C1 segment of cervical spinal cord (tissue), 14 donors: ENCODE results near the gene LRFN4.
A peak's percentile ranks its signal among the peaks of the same experiment; 100 is the strongest.

Experiments
- DNase-seq, 14 donors: peaks; one replicate each; lab custom pipeline; 2025; lab: John Stamatoyannopoulos, UW

The LRFN4 gene

DNA sequence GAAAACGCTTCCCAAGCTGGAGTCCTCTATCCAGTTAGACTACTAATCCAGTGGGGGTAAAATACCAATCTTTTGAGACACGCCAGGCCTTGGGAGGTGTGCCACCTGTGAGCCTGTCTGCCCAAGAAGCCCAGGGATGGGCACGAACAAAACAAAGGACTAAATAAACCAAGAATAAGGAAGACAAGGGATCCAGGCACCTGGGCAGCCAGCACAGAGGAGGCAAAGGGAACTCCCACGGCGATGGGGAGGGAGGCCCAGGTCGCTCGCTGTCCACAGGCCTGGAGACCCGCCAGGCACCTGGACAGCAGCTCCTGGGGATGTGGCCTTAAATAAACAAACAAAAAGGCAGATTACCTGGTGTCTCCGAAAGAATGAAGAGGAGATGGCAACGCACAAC is 31.4 kb downstream of the LRFN4 start:
- DNase-seq = no peak

DNA sequence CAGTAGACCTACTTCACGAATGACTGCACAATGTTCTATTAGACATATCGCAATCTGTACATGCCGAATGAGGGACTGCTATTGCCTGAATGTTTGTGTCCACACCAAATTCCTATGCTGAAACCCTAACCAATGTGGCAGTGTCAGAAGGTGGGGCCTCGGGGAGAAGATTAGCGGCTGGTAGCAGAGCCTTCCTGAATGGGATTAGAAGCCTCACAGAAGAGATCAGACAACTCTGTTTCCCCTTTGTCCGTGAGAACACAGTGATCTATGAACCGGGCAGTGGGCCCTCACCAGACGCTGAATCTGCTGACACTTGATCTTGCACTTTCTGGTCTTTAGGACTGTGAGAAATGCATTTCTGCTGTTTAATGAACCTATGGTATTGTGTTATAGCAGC is 33.1 kb downstream of the LRFN4 start:
- no peak for DNase-seq

DNA sequence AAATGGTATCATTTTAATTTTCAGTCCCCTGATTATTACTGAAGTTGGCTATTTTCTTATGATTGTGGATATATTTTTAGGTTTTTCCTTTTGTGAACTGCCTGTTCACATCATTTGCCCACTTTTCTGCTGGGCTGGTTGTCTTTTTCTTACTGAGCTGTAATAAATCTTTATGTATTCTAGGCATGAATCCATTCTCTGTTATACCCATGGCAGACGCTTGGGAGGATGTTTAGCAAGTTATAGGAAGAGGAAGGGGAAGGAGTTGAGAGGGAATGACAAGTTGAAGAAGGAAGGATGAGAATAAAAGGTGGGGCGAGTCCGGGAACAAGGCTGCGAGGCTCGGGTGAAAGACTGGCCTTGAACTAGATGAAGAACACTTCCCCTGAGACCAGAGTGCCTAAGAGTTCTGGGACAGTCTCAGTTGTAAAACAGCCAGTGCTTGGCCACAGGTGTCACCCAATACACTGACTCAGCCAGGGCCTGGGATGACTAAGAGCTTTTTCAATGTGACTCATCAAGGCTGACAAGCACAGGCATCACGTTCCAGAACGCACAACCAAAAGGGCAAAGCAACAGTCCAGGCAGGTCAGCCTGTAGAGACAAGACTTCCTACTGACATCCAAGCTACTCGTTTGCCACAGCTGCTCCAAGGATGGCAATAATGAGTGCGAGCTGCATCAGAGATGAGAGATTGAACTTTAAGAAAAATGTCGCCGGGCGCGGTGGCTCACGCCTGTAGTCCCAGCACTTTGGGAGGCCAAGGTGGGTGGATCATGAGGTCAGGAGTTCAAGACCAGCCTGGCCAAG is 35.2 kb downstream of the LRFN4 start:
- DNase-seq = peak in 1 of 14 donors; percentile 29

DNA sequence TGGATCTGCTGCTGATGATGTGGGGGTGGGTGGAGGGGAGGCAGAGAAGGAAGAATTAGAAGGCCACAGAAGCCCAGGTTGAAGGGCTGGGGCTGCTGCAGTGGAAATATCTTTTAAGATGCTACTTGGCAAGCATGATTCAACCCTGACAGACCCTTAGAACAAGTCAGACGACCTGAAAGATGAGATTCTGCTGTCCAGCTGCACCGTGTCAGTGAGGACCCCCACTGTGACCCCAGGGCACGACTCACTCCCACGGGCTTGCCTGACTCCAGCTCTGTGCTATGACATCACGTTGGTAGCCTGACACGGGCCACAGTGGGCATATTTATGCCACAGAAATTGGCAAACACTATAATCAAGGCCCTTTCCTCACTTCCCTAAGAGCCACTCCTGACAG is 36.0 kb downstream of the LRFN4 start:
- no peak for DNase-seq

DNA sequence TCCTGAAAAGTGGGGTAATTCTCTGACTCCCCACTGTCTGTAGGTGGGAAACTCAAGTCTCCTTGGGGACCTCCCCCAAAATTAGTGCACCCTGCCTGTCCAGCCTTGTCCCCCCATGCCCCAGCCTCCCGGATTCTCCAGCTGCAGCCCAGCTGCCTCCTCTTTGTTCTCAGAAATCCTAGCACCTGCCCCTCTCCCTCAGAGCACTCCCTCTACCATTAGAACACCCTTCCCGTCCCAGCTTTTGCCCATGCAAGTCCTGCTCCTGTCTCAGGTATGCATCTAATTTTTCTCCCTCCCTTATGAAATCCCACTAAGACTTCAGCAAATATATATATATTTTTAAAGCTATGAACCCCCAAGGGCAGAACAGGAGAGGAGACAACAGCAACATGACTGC is 37.3 kb downstream of the LRFN4 start:
- DNase-seq = no peak

DNA sequence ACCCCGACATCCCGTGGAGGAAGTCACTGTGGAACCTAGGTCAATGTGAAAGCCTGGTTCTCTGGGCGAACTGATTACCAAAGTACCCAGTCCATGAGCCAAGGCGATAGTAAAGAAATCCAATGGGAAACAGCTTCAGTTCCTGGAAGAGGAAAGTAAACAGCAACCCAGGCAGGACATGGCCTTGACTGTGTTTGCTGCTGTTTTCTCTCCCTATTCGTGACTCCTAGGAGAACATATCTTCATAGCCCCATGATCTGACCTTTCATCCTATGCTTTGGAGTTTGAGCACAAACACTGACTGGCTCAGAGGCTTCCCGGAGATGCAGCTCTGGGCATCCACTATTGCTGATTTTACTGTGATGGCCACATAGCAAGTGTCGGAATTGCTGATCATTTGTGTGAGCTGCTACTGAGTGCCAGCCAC is 45.1 kb downstream of the LRFN4 start:
- no peak for DNase-seq

DNA sequence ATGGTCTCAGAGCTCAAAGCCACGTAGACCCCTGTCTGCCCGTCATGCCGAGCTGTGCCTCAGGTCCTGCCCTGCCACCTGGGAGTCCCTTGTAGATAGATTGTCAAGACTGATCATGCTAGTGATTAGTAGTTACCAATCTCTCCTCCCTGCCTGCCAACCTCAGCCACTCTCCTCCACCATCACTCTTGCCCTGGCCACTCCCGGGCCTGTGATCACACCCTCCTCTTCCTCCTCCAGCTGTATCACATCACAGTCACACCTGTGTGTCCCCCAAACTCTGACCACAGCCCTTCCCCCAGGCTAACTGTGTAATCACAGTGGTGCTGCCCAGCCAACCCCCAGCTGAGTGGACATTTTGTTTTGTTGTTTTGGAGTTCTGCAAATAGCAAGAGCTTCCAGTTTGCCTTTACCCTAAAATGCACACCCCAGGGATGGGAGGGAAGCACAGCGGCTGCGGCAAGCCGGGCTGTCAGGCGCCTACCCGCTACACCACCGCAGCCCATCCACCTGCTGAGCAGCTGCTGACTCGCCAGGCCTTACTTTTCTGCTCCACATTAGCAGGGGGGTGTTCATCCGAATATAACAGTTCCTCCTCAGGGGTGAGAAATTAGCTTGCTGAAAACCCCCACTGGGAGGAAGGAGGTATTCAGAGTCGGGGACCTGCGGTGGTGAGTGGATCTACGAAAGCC is 45.8 kb downstream of the LRFN4 start:
- DNase-seq = no peak

DNA sequence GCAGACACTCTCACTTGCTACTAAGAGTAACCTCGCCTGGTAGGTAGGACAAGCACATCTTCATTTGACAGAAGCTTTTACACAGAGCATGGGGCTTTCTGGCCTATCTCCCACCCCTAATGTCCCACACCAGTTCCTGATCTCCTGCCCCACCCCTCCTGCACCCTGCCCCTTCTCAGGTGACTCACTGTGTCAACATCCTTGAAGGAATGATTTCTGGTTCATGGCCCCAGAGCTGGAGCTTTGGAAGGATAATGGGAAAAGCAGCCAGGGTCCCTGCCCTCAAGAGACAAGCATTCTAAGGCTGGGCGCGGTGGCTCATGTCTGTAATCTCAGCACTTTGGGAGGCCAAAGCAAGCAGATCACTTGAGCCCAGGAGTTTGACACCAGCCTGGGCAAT is 47.2 kb downstream of the LRFN4 start:
- DNase-seq = no peak

DNA sequence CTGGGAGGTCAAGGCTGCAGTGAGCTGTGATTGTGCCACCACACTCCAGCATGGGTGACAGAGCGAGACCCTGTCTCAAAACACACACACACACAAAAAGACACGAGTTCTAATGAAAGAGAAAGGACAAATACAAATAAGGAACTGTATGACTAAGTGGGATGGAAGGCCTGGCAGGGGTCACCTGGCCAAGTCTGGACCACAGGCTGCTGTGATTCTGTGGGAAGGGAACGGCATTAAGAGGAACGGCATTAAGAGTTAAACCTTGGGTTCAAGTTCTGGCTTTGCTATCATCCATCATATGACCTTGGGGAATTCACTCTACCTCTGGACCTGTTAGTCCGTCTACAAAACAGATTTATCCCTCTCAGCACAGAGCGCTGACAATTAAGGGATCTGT is 47.7 kb downstream of the LRFN4 start:
- DNase-seq = no peak

DNA sequence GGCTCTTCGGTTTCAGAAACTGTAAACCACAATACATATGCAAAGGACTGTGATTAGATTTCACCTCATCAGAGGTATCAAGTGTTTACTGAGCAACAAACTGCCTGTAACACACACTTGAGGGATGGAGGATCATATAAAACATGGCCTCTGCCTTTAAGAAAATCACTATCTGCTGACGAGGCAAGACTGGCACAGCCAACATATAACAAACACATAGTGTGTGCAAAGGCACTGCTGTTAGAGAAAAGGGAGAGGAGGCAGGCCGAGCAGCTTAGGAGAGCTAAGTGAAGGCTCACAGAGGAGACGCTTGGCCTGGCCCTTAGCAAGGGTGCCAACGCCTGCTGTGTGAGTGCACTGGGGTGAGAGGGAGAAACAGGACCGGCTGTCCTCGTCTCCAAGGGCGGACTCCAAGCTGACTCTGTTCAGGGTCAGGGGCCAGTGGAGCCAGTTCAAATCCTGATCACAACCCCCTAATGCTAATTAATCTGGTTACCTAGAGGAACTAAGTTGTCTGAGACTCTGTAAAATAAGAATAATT is 48.2 kb downstream of the LRFN4 start:
- peak in 1 of 14 donors; percentile 39 for DNase-seq

DNA sequence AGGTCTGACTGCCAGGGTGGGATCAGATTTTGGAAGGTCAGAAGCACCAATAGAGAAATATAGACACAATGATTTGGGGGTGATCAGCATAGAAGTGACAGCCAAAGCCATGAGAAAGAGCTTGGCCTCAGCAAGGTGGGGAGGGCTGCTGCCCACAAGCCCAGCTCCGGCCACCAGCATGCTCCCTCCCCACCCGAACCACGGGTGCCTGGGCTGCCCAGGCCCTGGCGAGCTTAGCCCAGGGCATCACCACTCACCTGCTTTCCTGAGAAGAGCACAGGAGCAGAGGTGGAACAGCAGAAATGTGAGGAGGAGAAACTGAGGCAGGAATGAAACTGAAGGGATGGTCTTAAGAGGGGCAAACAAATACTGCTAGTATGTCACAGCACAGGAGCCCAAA is 48.8 kb downstream of the LRFN4 start:
- no peak for DNase-seq

DNA sequence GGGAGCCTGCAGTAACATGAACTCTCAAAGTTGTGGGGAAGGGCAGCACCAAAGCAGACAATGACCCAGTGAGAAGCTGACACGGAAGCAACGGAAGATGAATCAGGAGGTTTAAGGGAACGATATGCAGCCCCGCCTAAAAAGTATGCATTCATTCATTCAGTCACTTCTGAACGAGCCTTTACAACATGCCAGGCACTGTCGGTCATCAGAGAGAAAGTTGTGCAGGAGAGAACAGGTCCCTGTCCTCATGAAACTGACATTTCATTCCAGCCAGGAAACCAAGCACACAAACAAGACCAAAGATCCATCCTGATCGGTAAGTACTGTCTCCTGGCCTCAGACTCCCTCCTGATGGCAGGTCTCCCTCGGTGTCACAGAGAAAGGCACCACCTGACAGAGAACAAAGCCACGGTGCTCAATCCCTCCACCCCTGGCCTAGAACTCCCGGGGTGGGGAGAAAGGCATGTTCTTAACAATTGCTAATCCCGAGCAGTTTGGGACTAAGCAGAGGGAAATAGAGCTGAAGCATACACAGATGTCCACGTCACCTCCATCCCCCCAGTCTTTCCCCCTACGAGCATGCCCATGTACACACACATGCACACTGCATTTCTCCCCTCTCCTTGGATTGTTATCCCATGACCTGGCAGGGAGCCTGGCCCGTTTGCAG is 49.3 kb downstream of the LRFN4 start:
- DNase-seq = peak in 1 of 14 donors; percentile 51

DNA sequence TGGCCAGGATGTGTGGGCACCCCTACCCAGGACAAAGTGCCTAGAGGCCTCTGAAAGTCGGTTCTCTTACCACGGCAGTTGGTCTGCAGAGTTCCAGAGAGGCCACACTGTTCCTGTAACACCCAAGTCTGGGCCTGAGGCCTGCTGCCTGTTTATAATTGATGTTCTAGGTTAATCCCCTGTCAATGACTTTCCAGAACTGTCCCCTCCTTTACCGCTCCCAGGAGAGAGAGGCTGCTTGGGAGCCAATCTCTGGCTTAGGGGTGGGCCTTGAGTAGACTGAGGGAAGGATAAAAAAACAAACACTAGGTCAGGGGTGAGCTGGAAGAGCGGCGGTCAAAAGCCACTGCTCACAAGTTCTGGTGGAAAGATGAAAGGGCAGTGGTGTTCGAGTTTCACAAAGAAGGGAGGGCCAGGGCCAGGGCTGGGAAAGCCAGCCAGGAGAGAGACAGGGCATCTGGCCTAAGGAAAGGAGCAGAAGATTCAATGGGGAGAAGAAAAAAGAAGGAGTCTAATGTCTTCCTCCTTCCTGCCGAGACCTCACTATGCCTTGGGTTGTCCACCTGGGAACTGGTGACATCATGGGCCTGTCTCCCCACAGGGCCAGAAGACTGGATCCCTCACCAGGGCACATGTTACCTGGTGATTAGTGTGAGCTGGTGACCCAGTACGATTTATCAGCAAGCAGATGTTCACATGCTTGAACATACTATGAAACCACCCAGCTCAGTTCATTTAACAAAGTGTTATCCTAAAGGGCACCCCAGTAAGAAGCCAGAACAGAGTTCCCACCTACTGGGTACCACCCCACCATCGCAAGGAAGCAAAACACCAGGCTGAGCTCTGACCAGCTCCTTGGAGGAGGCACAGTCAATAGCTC is 51.1 kb downstream of the LRFN4 start:
- peak in 1 of 14 donors; percentile 52 for DNase-seq

DNA sequence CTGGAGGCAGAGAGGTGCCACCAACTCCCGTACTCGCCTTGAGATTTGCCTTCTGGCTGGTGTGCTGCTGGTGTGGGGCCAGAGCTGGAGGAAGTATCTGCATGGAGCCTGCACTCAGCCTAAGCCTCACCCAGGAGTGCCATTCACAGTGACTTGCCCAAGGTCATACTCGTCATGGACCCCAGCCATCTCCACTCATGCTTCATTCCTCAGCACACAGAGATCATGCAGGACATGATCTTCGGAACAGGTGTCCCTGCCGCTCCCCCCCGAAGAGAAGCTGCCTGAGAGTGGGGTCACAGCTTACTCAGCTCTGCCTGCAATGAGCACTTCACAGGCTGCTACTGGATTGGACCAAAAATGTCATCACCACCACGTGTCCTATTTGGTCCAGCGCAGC is 52.3 kb downstream of the LRFN4 start:
- DNase-seq = no peak

DNA sequence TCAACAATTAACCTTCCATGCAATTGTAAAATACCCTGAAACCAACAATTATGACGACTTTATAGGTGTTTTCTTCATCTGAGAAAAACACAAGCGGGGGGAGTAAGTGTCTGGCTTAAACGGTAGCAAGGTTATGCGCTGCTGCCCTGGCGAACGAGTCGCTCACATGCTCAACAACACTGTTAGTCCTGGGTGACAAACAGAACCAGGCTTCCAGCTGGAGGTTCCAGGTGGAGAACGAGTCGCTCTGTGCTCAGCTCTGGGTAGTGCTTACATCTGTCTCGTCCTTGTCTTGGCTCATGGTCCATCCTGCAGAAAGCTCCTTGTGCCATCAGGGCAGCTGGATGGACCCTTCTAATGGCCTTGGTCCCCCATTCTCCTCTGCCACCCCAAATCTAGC is 53.2 kb downstream of the LRFN4 start:
- no peak for DNase-seq
